ENCODE measurements around the gene ZNF318.
"Not testable (repeated sequence)": the region's sequence is repeated elsewhere in the genome, so short reads cannot be mapped to it uniquely, and the experiment has no call there.

GRCh38 chr6:43351951-43352350, 17.5 kb downstream of the ZNF318 start:
- not testable (repeated sequence) for TF ChIP-seq EZH2 (IDR thresholded peaks at IDR 0.05; ENCODE audit: borderline replicate concordance, low read depth, low read length, severe bottlenecking)
- TF ChIP-seq, protein P1, sequence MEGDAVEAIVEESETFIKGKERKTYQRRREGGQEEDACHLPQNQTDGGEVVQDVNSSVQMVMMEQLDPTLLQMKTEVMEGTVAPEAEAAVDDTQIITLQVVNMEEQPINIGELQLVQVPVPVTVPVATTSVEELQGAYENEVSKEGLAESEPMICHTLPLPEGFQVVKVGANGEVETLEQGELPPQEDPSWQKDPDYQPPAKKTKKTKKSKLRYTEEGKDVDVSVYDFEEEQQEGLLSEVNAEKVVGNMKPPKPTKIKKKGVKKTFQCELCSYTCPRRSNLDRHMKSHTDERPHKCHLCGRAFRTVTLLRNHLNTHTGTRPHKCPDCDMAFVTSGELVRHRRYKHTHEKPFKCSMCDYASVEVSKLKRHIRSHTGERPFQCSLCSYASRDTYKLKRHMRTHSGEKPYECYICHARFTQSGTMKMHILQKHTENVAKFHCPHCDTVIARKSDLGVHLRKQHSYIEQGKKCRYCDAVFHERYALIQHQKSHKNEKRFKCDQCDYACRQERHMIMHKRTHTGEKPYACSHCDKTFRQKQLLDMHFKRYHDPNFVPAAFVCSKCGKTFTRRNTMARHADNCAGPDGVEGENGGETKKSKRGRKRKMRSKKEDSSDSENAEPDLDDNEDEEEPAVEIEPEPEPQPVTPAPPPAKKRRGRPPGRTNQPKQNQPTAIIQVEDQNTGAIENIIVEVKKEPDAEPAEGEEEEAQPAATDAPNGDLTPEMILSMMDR (IDR thresholded peaks at IDR 0.05; ENCODE audit: extremely low read depth in 1 of 2, insufficient read depth in 1 of 2, low read depth in 1 of 2, low read length in 2 of 2), result not testable (repeated sequence)
